HTERT RPE-1 (cell line): Measurements from ENCODE around the gene SND1.
"Not testable (repeated sequence)": the region's sequence is repeated elsewhere in the genome, so short reads cannot be mapped to it uniquely, and the experiment has no call there.

Source experiments
- in situ Hi-C: fragments of 300-500 bp; cut with MboI; formaldehyde crosslinking; loops from 4 replicates; pipeline ENCODE4 v1.14.3; 2020; ENCODE audit warnings: low sequenced_read_pairs

SND1 gene

DNA sequence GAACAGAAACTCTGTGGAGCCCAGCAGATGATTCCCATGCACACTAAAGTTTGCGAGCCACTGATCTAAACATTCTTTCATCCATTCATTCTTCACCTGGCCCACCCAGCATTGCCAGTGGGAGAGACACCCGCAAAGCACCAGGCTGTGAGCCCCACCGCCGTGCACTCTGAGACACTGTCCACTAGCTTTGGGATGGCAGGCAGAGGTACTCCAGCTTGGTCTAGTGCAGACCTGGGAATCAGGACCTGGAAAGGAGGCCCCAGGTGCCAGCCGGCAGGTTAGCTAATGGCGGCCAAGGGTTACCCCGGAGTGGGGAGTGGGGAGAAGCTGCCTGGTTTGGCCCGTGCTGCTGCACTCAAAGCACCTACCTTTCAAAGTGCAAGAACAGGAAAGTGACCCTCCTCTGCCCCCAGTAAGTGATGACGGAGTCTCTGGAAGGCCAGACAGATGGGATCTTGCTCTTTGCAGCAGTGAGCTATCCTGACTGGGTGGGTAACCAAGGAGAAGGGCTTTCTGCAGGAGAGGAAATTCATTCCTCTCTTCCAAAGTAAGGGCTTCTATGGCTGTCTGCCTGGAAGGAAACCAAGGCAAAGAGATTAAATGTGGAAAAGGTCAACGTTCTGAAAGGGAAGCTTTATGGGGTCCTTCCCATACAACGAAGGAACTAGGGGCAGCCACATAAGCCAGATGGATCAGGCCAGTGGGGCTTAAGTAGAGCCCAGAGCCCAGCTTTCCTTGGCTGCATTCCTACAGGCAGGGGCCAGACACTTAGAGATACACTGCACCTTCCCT is 453.4 kb downstream of the SND1 start:
- in situ Hi-C loops = no loop called here

GRCh38 chr7:128106821-128107220 is 454.8 kb downstream of the SND1 start:
- in situ Hi-C loops = no loop called here

DNA sequence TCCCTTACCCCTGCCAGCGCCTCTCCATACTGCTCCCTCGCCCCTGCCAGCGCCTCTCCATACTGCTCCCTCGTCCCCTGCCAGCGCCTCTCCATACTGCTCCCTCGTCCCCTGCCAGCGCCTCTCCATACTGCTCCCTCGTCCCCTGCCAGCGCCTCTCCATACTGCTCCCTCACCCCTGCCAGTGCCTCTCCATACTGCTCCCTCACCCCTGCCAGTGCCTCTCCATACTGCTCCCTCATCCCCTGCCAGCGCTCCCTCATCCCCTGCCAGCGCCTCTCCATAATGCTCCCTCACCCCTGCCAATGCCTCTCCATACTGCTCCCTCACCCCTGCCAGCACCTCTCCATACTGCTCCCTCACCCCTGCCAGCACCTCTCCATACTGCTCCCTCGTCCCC is 455.5 kb downstream of the SND1 start:
- in situ Hi-C loops = not testable (repeated sequence)

GRCh38 chr7:128108129-128108528 is 456.1 kb downstream of the SND1 start:
- in situ Hi-C loops = no loop called here

GRCh38 chr7:128108641-128109423 is 456.8 kb downstream of the SND1 start:
- in situ Hi-C loops = no loop called here

- in situ Hi-C loops = not testable (repeated sequence)
Observed at GRCh38 chr7:128109424-128109969, 457.5 kb downstream of the SND1 start.

- in situ Hi-C loops = no loop called here
Observed at GRCh38 chr7:128110641-128111364, 458.8 kb downstream of the SND1 start.

- in situ Hi-C loops = no loop called here
Observed at GRCh38 chr7:128112018-128112780, 460.2 kb downstream of the SND1 start.

DNA sequence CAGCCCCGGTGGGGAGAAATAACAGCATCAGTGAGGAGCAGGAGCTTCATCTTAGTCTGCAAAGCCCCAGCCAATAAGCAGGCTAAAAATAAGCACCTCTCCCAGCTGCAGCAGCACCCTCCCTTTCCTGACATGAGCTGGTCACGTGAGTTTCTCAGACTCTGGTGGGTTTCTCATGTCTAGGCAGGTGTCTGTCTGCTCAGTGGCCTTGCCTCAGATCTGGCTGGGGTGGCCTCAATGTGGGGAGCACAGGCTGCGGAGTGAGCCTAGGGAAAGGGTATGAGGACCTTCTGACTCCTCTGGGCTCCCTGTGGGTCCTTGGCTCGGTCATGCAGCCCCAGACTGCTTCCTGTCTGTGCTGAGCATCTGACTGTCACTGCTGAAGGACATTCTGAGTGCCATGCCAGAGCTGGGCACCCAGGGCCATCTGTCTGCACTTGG is 460.8 kb downstream of the SND1 start:
- in situ Hi-C loops = no loop called here

DNA sequence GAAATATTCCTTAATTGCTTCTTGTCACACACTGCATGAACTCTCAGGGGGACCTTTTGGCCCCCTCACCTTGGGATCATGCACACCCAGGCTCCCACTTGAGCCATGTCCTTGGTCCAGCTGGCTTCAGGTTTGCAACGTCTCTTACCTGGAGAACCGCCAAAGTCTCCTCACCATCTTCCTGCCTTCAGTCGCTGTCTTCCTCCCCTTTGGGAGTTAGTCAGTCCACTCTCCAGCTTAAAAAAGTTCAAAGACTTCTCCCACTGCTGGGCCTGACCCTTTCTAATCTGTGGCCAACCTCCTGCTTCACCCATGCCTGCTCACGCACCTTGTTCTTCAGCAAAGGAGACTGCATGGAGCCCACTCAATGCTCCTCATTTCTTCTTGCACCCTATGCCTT is 461.8 kb downstream of the SND1 start:
- in situ Hi-C loops = no loop called here

GRCh38 chr7:128114806-128115205 is 462.8 kb downstream of the SND1 start:
- in situ Hi-C loops = no loop called here

GRCh38 chr7:128115336-128115820 is 463.4 kb downstream of the SND1 start:
- in situ Hi-C loops = no loop called here

- in situ Hi-C loops = no loop called here
Observed at GRCh38 chr7:128115821-128116723, 464.1 kb downstream of the SND1 start.

DNA sequence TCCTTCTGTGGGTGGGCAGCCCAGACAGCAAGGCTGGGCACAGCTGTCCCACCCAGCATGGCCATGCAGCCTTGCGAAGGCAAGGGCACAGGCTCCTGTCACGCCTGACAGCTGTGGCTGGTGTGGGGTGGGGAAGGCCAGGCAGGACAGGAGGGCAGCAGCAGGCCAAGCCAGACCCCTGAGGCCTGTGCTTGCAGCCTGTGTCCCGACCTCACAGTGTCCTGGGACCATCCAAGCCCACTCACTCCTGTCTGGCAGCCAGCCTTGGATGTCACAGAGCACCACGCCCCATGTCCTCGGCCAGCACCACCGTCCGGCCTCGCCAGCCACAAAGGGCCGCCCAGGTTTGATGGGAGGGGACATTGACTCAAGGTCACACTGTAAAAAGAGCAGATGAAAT is 464.7 kb downstream of the SND1 start:
- in situ Hi-C loops = no loop called here

DNA sequence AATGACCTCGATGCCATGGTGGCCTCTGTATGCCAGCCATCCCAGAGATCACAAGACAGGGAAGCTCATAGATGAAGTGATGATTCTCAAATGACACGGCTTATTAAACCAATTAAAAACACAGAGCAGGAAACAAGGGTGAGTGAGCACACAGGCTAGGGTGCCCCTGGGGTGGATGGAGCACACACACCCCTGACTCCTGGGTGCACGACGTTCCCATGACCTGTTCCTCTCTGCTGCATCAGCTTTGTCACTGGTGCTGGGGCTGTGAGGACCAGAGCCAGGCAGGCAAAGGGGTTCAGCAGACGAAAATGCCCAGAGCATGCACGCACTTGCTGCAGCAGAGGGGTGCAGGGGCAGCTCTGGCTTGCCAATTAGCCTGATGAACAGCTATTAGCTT is 465.7 kb downstream of the SND1 start:
- in situ Hi-C loops = no loop called here

- in situ Hi-C loops = no loop called here
Observed at GRCh38 chr7:128119036-128119435, 467.0 kb downstream of the SND1 start.

DNA sequence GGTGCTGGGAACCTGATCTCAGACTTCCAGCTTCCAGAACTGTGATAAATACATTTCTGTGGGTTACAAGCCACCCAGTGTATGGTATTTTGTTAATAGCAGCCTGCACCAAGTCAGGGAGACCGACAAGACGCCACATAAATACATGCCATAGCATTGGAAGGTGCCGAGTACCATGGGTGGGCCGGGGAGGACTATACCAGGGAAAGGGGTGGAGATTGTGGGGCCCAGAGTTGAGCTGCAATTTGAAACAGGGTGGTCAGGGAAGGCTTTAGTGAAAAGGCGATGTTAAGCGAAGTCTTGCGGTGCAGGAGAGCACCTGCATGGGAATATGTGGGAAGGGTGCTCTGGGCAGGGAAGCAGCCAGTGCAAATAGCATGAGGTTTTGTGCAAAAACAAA is 468.1 kb downstream of the SND1 start:
- in situ Hi-C loops = no loop called here

DNA sequence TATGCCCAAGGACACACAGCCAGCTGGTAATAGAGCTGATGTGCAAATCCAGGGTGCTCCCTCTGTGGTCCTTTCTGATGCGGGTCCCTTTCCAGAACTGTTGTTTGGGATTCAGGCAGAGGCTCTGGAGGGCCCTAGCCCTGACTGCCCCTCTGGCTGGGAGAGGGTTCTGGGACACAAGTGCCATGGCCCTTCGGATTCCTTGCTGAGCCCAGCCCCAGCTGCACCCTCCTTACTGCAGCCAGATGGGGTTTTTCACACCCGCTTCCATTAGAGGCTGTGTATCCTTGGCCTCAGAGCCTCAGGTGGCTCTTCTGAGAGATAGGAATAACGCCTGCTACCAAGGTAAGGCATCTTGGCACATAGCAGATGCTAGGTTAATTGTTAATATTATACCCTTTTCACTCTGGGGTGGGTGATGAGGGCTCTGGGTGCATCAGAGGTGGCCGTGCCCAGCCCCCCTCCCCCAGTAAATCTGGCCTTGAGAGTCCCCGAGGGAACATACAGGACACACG is 469.0 kb downstream of the SND1 start:
- in situ Hi-C loops = no loop called here
